GM12892 (cell line): Measurements from ENCODE around the gene CAB39L.
"Not testable (repeated sequence)": the region's sequence is repeated elsewhere in the genome, so short reads cannot be mapped to it uniquely, and the experiment has no call there.

Experiments
- POLR2A ChIP-seq: IDR thresholded peaks from 2 replicates; pipeline ENCODE4 v1.6.1; 2011; ENCODE audit warnings: low read depth, low read length, control low read depth
- POLR2AphosphoS5 ChIP-seq: IDR thresholded peaks from 2 replicates; pipeline ENCODE4 v1.6.1; 2011; ENCODE audit warnings: low read depth, low read length, control low read depth
- TAF1 ChIP-seq: IDR thresholded peaks from 2 replicates; pipeline ENCODE4 v1.6.1; 2011; ENCODE audit warnings: low read depth, mild to moderate bottlenecking, control low read depth, low read length, borderline replicate concordance

DNA sequence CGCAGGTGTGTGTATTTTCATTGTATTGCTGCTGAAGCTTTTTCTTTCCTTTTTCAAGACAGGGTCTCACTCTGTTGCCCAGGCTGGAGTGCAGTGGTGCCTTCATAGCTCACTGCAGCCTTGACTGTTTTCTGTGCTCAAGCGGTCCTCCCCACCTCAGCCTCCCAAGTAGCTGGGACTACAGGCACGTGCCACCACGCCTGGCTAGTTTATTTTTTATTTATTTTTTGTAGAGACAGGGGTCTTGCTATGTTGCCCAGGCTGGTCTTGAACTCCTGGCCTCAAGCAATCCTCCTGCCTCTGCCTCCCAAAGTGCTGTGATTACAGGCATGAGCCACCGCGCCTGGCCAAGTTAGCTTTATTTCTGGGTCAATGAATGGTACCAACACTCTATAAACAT lies 149.1 kb downstream of the CAB39L start:
- not testable (repeated sequence) for TF ChIP-seq POLR2A, POLR2AphosphoS5, TAF1
